Fibroblast of mammary gland (primary cell): ENCODE results near the gene KDM4B.

Experiments used
- DNase-seq: peaks from one replicate; pipeline ENCODE4 v3.0.0-alpha.2; 2010; ENCODE audit warnings: low read depth
- H3K4me3 ChIP-seq: 2 replicates; pipeline ENCODE4 v1.5.1; 2011; ENCODE audit warnings: low read depth, mild to moderate bottlenecking, low read length, moderate library complexity; ENCODE audit not compliant: control insufficient read depth
- CTCF ChIP-seq: conservative IDR thresholded peaks from 2 replicates; pipeline ENCODE4 v1.5.1; 2011; ENCODE audit warnings: low read depth, low read length, inconsistent platforms; ENCODE audit not compliant: control insufficient read depth, insufficient read depth

Gene KDM4B

GRCh38 chr19:5102520-5102919, 133.6 kb downstream of the KDM4B start:
- H3K4me3 ChIP-seq: no peak overlapping the region
- no peak for TF ChIP-seq CTCF
- no peak for DNase-seq

- DNase-seq: peak; percentile 19
- H3K4me3 ChIP-seq: no peak overlapping the region
- TF ChIP-seq CTCF: no peak
These were observed 134.3 kb downstream of the KDM4B start for GRCh38 chr19:5103061-5103701.

- no peak for TF ChIP-seq CTCF
- DNase-seq: no peak
- no peak overlapping the region for H3K4me3 ChIP-seq
These were observed 135.0 kb downstream of the KDM4B start for GRCh38 chr19:5103812-5104410.

DNA sequence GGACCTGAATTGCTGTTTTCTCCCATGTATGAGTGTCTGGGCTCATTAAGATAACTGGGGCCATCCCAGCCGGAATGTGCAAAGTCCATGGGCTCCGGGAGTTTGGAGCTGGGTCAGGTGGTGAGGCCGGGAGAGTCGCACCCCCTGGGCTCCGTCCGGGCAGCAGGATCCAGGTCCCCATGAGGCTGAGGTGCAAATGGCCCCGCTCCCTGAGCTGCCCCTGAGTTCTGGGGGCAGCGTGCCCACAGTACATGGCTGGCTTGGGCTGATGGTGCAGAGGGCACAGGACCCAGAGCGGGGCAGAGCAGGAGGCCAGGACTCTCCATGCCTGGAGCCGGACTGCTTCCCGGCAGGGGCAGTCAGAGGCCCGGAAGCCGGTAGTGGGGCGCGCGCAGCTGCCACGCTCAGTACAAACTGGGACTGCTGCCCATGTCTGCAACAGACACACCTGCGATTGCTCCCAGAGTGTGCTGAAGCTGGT, 136.0 kb downstream of the KDM4B start:
- no peak for TF ChIP-seq CTCF
- DNase-seq: no peak
- H3K4me3 ChIP-seq: no peak overlapping the region

DNA sequence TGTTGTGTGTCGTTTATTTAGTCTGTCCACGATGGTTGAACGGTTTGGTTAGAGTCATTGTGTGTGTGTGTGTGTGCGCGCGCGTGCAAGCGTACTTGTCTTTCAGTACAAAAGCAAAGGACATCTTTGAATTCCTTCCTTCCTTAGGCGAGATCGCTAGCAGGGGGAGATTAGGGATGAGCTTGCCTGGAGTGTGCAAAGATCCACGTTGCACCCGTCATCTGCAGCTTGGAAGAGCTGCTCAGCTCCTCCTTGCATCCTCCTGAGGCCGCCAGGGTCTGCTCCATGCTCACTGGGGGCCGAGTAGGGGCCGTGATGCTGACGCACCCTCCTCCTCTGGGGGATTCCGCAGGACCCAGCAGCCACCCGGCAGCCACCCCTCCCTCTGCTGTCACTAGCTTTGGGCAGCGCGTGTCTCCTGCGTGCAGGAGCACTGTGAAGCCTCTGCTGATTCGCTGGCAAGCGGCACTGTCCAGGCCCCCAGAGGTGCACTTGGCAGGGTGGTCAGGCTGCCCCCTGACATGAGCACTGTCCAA, 137.3 kb downstream of the KDM4B start:
- DNase-seq: no peak
- TF ChIP-seq CTCF: no peak
- no peak overlapping the region for H3K4me3 ChIP-seq

- no peak for DNase-seq
- no peak overlapping the region for H3K4me3 ChIP-seq
- TF ChIP-seq CTCF: no peak
These were observed 138.1 kb downstream of the KDM4B start for GRCh38 chr19:5106971-5107370.
